PC-9 (cell line): Measurements from ENCODE around the gene MYO3B.

ENCODE experiments used
- EZH2 ChIP-seq: fragments of 200-600 bp; sonication (generic); IDR thresholded peaks from 2 replicates; pipeline ENCODE4 v1.8.0; 2017; ENCODE audit warnings: antibody characterized with exemption, low read depth
- TF ChIP-seq, protein P1 (sequence below): fragments of 200-600 bp; sonication (generic); conservative IDR thresholded peaks from 2 replicates; pipeline ENCODE4 v1.6.1; 2017; ENCODE audit warnings: mixed run types, antibody characterized with exemption, mild to moderate bottlenecking, moderate library complexity

DNA sequence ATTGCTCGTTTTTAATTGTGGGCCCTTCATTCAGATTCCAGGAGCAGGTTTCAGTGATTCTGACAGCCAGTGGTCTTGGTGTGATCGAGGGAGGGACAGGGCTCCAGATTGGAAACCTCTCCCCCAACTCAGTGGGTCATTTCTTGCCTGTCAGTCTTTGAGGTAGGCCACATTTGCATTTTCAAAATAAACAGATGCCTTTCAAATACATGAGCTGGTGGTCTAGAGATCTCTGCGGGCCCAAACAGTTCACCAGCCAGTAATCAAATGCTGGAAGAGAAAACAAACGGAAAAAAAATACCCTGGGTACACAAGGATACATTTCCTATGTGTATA is 326.8 kb downstream of the MYO3B start:
- TF ChIP-seq, protein P1, sequence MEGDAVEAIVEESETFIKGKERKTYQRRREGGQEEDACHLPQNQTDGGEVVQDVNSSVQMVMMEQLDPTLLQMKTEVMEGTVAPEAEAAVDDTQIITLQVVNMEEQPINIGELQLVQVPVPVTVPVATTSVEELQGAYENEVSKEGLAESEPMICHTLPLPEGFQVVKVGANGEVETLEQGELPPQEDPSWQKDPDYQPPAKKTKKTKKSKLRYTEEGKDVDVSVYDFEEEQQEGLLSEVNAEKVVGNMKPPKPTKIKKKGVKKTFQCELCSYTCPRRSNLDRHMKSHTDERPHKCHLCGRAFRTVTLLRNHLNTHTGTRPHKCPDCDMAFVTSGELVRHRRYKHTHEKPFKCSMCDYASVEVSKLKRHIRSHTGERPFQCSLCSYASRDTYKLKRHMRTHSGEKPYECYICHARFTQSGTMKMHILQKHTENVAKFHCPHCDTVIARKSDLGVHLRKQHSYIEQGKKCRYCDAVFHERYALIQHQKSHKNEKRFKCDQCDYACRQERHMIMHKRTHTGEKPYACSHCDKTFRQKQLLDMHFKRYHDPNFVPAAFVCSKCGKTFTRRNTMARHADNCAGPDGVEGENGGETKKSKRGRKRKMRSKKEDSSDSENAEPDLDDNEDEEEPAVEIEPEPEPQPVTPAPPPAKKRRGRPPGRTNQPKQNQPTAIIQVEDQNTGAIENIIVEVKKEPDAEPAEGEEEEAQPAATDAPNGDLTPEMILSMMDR = no peak
- TF ChIP-seq EZH2 = no peak
